Ishikawa (cell line): ENCODE data around the gene ABCC1.
A peak's percentile ranks its signal among the peaks of the same experiment; 100 is the strongest.

Experiments used
- CEBPB ChIP-seq: IDR thresholded peaks from 2 replicates; pipeline ENCODE4 v1.6.1; 2012
- CREB1 ChIP-seq: IDR thresholded peaks from 2 replicates; pipeline ENCODE4 v1.6.1; 2012; ENCODE audit warnings: low read depth
- EGR1 ChIP-seq: IDR thresholded peaks from 2 replicates; pipeline ENCODE4 v1.6.1; 2012
- EP300 ChIP-seq: IDR thresholded peaks from 2 replicates; pipeline ENCODE4 v1.6.1; 2012; ENCODE audit warnings: borderline replicate concordance
- FOXM1 ChIP-seq: IDR thresholded peaks from 2 replicates; pipeline ENCODE4 v1.6.1; 2012; ENCODE audit warnings: low read depth, borderline replicate concordance
- NFIC ChIP-seq: IDR thresholded peaks from 2 replicates; pipeline ENCODE4 v1.6.1; 2012
- RAD21 ChIP-seq: IDR thresholded peaks from 2 replicates; pipeline ENCODE4 v1.6.1; 2012; ENCODE audit warnings: low read depth
- TAF1 ChIP-seq: IDR thresholded peaks from 2 replicates; pipeline ENCODE4 v1.6.1; 2012; ENCODE audit warnings: low read depth, mild to moderate bottlenecking
- TCF12 ChIP-seq: IDR thresholded peaks from 2 replicates; pipeline ENCODE4 v1.6.1; 2012; ENCODE audit warnings: low read depth
- TEAD4 ChIP-seq: IDR thresholded peaks from 2 replicates; pipeline ENCODE4 v1.6.1; 2012
- YY1 ChIP-seq: IDR thresholded peaks from 2 replicates; pipeline ENCODE4 v1.6.1; 2012; ENCODE audit warnings: low read depth
- ZBTB7A ChIP-seq: IDR thresholded peaks from 2 replicates; pipeline ENCODE4 v1.6.1; 2012; ENCODE audit warnings: low read depth
- TF ChIP-seq, protein P1 (sequence below): IDR thresholded peaks from 2 replicates; pipeline ENCODE4 v1.6.1; 2012
- TF ChIP-seq, protein P2 (sequence below): IDR thresholded peaks from 2 replicates; pipeline ENCODE4 v1.6.1; 2012; ENCODE audit warnings: low read depth, mild to moderate bottlenecking
- TF ChIP-seq, protein P3 (sequence below): IDR thresholded peaks from 2 replicates; pipeline ENCODE4 v1.6.1; 2012

The ABCC1 gene

DNA sequence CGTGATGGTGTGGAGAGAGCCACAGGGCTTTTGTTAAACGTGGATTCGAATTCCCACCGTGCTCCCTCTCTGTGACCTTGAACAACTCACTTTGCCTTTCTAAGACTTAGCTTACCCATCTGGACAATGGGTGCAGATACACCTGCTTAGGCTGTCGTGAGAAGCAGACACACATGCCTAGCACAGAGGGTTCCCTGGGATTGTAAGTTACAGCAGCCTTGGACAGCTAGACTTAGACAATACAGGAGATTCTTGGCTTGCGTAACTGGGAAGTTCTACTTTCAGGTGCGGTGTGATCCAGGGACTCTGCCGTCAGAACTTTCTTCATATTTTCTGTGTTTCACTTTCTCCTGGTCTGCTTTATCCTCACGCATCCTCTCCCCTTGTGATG lies 127.0 kb downstream of the ABCC1 start:
- TF ChIP-seq CEBPB (peak; percentile 10; the same call in 1 of the 2 replicates), RAD21 (no peak)

DNA sequence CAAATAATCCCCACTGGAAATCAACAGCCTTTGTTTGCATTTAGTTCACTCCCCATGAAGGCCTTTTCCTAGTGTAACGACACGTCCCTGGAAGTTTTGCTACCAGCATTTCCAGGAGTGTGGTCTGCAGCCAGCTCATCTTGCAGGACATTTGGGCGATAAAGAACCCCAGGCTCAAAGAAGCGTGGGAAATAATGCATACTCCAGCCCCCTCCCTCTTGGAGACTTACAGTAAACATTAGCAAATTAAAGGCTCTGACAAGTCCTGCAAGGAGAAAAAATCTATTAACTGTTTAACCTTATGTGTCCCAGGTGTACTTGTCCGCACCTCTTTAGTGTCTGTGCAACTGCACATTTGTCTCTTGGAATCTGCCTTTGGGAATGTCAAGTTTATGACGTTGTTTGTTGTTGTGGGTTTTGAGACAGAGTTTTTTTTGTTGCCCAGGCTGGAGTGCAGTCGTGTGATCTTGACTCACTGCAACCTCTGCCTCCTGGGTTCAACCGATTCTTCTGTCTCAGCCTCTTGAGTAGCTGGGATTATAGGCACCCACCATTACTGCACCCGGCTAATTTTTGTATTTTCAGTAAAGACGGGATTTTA lies 131.1 kb downstream of the ABCC1 start:
- TF ChIP-seq NFIC (no peak), CREB1 (no peak), EGR1 (no peak), YY1 (no peak), FOXM1 (no peak), TCF12 (no peak), EP300 (no peak), CEBPB (no peak), TAF1 (no peak), ZBTB7A (no peak), TEAD4 (no peak), RAD21 (no peak)
- TF ChIP-seq, protein P1, sequence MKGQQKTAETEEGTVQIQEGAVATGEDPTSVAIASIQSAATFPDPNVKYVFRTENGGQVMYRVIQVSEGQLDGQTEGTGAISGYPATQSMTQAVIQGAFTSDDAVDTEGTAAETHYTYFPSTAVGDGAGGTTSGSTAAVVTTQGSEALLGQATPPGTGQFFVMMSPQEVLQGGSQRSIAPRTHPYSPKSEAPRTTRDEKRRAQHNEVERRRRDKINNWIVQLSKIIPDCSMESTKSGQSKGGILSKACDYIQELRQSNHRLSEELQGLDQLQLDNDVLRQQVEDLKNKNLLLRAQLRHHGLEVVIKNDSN, result no peak
- TF ChIP-seq, protein P2, sequence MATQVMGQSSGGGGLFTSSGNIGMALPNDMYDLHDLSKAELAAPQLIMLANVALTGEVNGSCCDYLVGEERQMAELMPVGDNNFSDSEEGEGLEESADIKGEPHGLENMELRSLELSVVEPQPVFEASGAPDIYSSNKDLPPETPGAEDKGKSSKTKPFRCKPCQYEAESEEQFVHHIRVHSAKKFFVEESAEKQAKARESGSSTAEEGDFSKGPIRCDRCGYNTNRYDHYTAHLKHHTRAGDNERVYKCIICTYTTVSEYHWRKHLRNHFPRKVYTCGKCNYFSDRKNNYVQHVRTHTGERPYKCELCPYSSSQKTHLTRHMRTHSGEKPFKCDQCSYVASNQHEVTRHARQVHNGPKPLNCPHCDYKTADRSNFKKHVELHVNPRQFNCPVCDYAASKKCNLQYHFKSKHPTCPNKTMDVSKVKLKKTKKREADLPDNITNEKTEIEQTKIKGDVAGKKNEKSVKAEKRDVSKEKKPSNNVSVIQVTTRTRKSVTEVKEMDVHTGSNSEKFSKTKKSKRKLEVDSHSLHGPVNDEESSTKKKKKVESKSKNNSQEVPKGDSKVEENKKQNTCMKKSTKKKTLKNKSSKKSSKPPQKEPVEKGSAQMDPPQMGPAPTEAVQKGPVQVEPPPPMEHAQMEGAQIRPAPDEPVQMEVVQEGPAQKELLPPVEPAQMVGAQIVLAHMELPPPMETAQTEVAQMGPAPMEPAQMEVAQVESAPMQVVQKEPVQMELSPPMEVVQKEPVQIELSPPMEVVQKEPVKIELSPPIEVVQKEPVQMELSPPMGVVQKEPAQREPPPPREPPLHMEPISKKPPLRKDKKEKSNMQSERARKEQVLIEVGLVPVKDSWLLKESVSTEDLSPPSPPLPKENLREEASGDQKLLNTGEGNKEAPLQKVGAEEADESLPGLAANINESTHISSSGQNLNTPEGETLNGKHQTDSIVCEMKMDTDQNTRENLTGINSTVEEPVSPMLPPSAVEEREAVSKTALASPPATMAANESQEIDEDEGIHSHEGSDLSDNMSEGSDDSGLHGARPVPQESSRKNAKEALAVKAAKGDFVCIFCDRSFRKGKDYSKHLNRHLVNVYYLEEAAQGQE, result no peak
- TF ChIP-seq, protein P3, sequence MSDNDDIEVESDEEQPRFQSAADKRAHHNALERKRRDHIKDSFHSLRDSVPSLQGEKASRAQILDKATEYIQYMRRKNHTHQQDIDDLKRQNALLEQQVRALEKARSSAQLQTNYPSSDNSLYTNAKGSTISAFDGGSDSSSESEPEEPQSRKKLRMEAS, result no peak

DNA sequence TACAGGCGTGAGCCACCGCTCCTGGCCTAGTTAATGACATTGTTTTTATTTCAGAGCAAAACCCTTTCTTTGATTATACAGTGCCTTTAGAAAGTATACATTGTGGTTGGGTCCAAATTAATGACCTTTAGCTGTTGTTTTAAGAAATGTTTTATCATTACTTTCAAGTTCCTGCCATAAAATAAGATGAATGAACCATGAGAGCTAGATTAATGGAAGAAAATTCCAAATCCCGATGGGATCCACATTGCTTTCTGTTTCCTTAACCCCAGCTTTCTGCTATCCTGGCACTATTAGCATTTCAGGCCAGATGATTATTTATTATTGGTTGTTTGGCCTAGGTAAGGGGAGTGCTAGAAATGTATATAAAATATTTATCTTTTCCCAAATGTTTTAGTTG lies 131.7 kb downstream of the ABCC1 start:
- no peak for TF ChIP-seq NFIC
- TF ChIP-seq YY1, result no peak
- TF ChIP-seq CEBPB, result no peak
- no peak for TF ChIP-seq EP300
- TF ChIP-seq, protein P3, result no peak
- TF ChIP-seq RAD21, result no peak
- no peak for TF ChIP-seq TCF12
- TF ChIP-seq FOXM1, result no peak
- TF ChIP-seq, protein P1, result no peak
- TF ChIP-seq CREB1, result no peak
- TF ChIP-seq TEAD4, result no peak
- no peak for TF ChIP-seq ZBTB7A
- TF ChIP-seq, protein P2, result no peak
- no peak for TF ChIP-seq TAF1
- TF ChIP-seq EGR1, result no peak

DNA sequence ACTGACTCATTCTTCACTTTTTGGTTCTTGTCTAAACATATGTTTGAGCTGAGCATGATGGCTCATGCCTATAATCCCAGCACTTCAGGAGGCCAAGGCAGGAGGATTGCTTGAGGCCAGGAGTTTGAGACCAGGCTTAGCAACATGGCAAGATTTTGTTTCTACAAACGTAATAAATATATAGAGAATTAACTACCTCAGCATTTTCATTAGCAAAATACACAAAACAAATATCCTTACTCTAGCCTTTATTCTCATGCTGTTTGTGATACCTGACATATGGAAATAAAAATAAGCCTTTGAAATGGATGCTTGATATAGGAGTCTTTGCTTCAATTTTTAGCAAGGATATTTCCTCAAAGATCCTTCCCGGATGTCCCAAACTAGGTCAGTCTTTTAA lies 132.8 kb downstream of the ABCC1 start:
- no peak for TF ChIP-seq RAD21
- no peak for TF ChIP-seq ZBTB7A
- TF ChIP-seq, protein P3, result no peak

DNA sequence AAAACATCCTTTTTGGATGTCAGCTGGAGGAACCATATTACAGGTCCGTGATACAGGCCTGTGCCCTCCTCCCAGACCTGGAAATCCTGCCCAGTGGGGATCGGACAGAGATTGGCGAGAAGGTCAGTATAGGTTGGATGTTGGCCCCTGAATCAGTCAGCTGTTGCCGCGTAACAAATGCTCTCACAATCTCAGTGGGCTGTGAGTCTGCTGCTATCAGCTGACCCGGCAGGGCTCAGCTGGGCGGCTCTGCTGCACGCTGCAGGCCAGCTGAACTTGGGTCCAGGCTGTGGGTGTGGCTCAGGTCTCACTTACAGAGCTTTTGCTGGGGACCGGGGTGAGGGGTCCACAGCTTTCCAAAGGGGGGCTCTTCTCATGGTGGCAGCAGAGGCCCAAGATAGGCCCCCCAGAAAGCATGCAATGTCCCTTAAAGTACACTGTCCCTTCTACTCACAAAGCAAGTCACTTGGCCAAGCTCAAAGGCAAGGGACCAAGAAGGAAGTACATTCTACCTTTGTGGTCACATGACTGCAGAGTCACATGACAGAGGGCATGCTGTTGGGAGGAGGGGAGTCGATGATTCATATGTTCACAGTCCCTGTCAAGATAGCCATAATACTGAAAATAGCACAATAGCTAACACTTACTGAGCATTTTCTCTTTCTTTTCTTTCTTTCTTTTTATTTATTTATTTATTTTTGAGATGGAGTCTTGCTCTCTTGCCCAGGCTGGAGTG lies 134.2 kb downstream of the ABCC1 start:
- TF ChIP-seq, protein P1, result peak; percentile 95
- no peak for TF ChIP-seq TAF1

DNA sequence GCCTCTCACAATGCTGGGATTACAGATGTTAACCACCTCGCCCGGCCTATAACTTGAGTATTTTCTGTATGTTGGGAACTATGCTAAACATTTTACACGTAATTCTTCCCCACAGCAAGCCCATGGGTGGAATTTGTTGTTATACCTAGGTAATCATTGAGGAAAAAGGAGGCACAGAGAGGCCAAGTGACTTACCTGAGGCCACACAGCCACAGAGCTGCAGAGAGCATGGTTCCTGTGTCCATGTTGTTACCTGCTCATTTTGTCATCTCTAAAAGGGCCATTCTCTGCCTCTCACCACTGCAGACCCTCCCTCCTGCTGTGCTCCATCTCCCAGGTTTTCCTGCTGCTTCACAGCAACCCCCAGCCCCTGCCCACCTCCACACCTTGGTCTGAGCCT lies 135.5 kb downstream of the ABCC1 start:
- TF ChIP-seq, protein P2, result no peak
- no peak for TF ChIP-seq FOXM1
- TF ChIP-seq TCF12, result no peak
- no peak for TF ChIP-seq EGR1
- TF ChIP-seq RAD21, result no peak
- TF ChIP-seq TAF1, result no peak
- TF ChIP-seq, protein P3, result no peak
- no peak for TF ChIP-seq TEAD4
- no peak for TF ChIP-seq ZBTB7A
- no peak for TF ChIP-seq CEBPB
